HepG2 (cell line): ENCODE data around the gene ADGRL1. TPM values are rescaled to one million over a fixed set of nuclear protein-coding genes. Genes with fewer than 3 reads are reported as not detected.

ENCODE experiments used
- BHLHE40 ChIP-seq: IDR thresholded peaks from 2 replicates; pipeline ENCODE4 v1.6.1; 2011; ENCODE audit warnings: low read length, improper control_type of control experiment
- CSRNP2 ChIP-seq: sonication (generic); formaldehyde crosslinking; conservative IDR thresholded peaks from 2 replicates; pipeline ENCODE4 v1.8.0; 2022; ENCODE audit warnings: low read depth, missing genetic modification reagents
- GPBP1L1 ChIP-seq: sonication (generic); formaldehyde crosslinking; IDR thresholded peaks from 2 replicates; pipeline ENCODE4 v1.5.0; 2020; ENCODE audit warnings: mild to moderate bottlenecking, missing genetic modification reagents
- MAZ ChIP-seq, 2 experiments: sonication (generic) in 1 of 2; formaldehyde crosslinking in 1 of 2; IDR thresholded peaks; 2 replicates each; pipeline versions ENCODE4 v1.5.0 to v1.6.1; 2012 to 2020; ENCODE audit warnings: low read depth in 2 of 2, mild to moderate bottlenecking in 2 of 2, borderline replicate concordance in 1 of 2, improper control_type of control experiment in 1 of 2, low read length in 1 of 2, missing genetic modification reagents in 1 of 2, moderate library complexity in 1 of 2
- MLLT10 ChIP-seq: sonication (generic); formaldehyde crosslinking; IDR thresholded peaks from 2 replicates; pipeline ENCODE4 v1.4.0; 2020; ENCODE audit warnings: missing genetic modification reagents
- MYC ChIP-seq: sonication (generic); formaldehyde crosslinking; IDR thresholded peaks from 2 replicates; pipeline ENCODE4 v1.9.0; 2021; ENCODE audit warnings: missing genetic modification reagents, borderline replicate concordance
- NCOA1 ChIP-seq: sonication (generic); formaldehyde crosslinking; IDR thresholded peaks from 2 replicates; pipeline ENCODE4 v1.9.0; 2021; ENCODE audit warnings: missing genetic modification reagents
- PTBP1 ChIP-seq: fragments of 200-400 bp; formaldehyde crosslinking; IDR thresholded peaks from 2 replicates; pipeline ENCODE4 v1.6.1; 2018; ENCODE audit warnings: low read length, low read depth; ENCODE audit not compliant: poor library complexity, severe bottlenecking
- ZFP36 ChIP-seq: fragments of 150-350 bp; IDR thresholded peaks from 2 replicates; pipeline ENCODE4 v1.6.1; 2018; ENCODE audit warnings: borderline replicate concordance, low read length, low read depth; ENCODE audit not compliant: partially characterized antibody
- ZFY ChIP-seq: sonication (generic); formaldehyde crosslinking; IDR thresholded peaks from 2 replicates; pipeline ENCODE4 v1.4.0; 2020; ENCODE audit warnings: missing genetic modification reagents
- ZHX2 ChIP-seq, 2 experiments: sonication (generic) in 1 of 2; formaldehyde crosslinking in 1 of 2; IDR thresholded peaks; 2 replicates each; pipeline versions ENCODE4 v1.6.1 to v1.9.0; 2014 to 2022; ENCODE audit warnings: antibody characterized with exemption in 1 of 2, borderline replicate concordance in 1 of 2, inconsistent platforms in 1 of 2, low read depth in 1 of 2, missing genetic modification reagents in 1 of 2
- ZIK1 ChIP-seq: sonication (generic); formaldehyde crosslinking; IDR thresholded peaks from 2 replicates; pipeline ENCODE4 v1.5.0; 2020; ENCODE audit warnings: mild to moderate bottlenecking, low read depth, missing genetic modification reagents, borderline replicate concordance
- ZNF430 ChIP-seq: sonication (generic); formaldehyde crosslinking; IDR thresholded peaks from 2 replicates; pipeline ENCODE4 v1.9.0; 2021; ENCODE audit warnings: mild to moderate bottlenecking, missing genetic modification reagents
- ZNF629 ChIP-seq: sonication (generic); formaldehyde crosslinking; conservative IDR thresholded peaks from 2 replicates; pipeline ENCODE4 v1.5.0; 2020; ENCODE audit warnings: missing genetic modification reagents
- ZNF703 ChIP-seq: sonication (generic); formaldehyde crosslinking; IDR thresholded peaks from 2 replicates; pipeline ENCODE4 v1.5.1; 2020; ENCODE audit warnings: missing genetic modification reagents, mild to moderate bottlenecking, moderate library complexity, borderline replicate concordance
- ZNF768 ChIP-seq: sonication (generic); formaldehyde crosslinking; IDR thresholded peaks from 2 replicates; pipeline ENCODE4 v1.4.0; 2020; ENCODE audit warnings: missing genetic modification reagents
- polyA plus RNA-seq, 8 experiments: library from polyadenylated mRNA; depleted of rRNA in 3 of 8; stranded (reverse) in 7 of 8; unstranded in 1 of 8; fragments of >200 nt; fragmentation: Illumina TruSeq in 4 of 8; extraction: Trizol in 4 of 8; gene quantifications; 2 replicates each; pipeline versions ENCODE4 v1.2.1 to v1.2.3, GENCODE V29; 2011 to 2016; ENCODE audit warnings: low read depth in 4 of 8, missing spikeins in 1 of 8, mixed read lengths in 1 of 8; ENCODE audit not compliant: insufficient read depth in 1 of 8
- total RNA-seq, 5 experiments: library from RNA; depleted of rRNA; stranded (reverse); fragments of >200 nt; fragmentation: Illumina TruSeq; extraction: Trizol; gene quantifications; 2 replicates each; pipeline ENCODE4 v1.2.3, GENCODE V29; 2016; ENCODE audit warnings: low read depth in 1 of 5

The ADGRL1 gene
- total and polyA plus RNA-seq, 2 of the 13 experiments (the other 11 are each of a cell fraction or from before 2014, with no cell fraction given): 0.49 to 1.7 TPM

- no peak for TF ChIP-seq ZHX2 (IDR thresholded peaks at IDR 0.05; ENCODE audit: low read depth)
- TF ChIP-seq ZHX2 (CRISPR knock-in tag; IDR thresholded peaks at IDR 0.05; ENCODE audit: borderline replicate concordance): no peak
- TF ChIP-seq ZIK1 (CRISPR knock-in tag): 0 out of 2 replicates have a peak, but pooled peaks have one; percentile 64
- no peak for TF ChIP-seq CSRNP2 (CRISPR knock-in tag)
- TF ChIP-seq NCOA1 (CRISPR knock-in tag): no peak
- no peak for TF ChIP-seq MLLT10 (CRISPR knock-in tag)
- no peak for TF ChIP-seq GPBP1L1 (CRISPR knock-in tag)
- no peak for TF ChIP-seq ZNF703
- TF ChIP-seq ZFY (CRISPR knock-in tag): peak; percentile 21; the same call in 1 of the 2 replicates
- 0 out of 2 replicates have a peak, but pooled peaks have one; percentile 47 for TF ChIP-seq ZNF430 (CRISPR knock-in tag)
- no peak for TF ChIP-seq BHLHE40
- no peak for TF ChIP-seq ZNF629 (CRISPR knock-in tag)
- no peak for TF ChIP-seq PTBP1
- TF ChIP-seq MAZ (IDR thresholded peaks at IDR 0.05; ENCODE audit: borderline replicate concordance, low read depth, low read length): 0 out of 2 replicates have a peak, but pooled peaks have one; percentile 26
- no peak for TF ChIP-seq MAZ (CRISPR knock-in tag; IDR thresholded peaks at IDR 0.05; ENCODE audit: low read depth)
- no peak for TF ChIP-seq ZFP36
- peak; percentile 33; the same call in 1 of the 2 replicates for TF ChIP-seq MYC (CRISPR knock-in tag)
- peak; percentile 34; the same call in 1 of the 2 replicates for TF ChIP-seq ZNF768 (CRISPR knock-in tag)
Measured at GRCh38 chr19:14147797-14148605, 58.0 kb downstream of the ADGRL1 start (continued).
